Germinal center (tissue), 1 donor: ENCODE data around the gene HTT.

Experiments
- DNase-seq: peaks from one replicate; pipeline ENCODE4 v3.0.0; 2012; ENCODE audit warnings: mixed read lengths, low spot score

The HTT gene

GRCh38 chr4:3219761-3220475 is 145.4 kb downstream of the HTT start:
- no peak for DNase-seq

- no peak for DNase-seq
These were observed 146.1 kb downstream of the HTT start for GRCh38 chr4:3220476-3221183.

- DNase-seq = no peak
These were observed 146.7 kb downstream of the HTT start for GRCh38 chr4:3221184-3221494.

- DNase-seq = no peak
These were observed 147.5 kb downstream of the HTT start for GRCh38 chr4:3221996-3222395.

GRCh38 chr4:3223346-3223745 is 148.9 kb downstream of the HTT start:
- DNase-seq = no peak

- no peak for DNase-seq
These were observed 149.7 kb downstream of the HTT start for GRCh38 chr4:3223956-3224748.

- no peak for DNase-seq
These were observed 150.8 kb downstream of the HTT start for GRCh38 chr4:3225071-3225850.

GRCh38 chr4:3225936-3226335 is 151.5 kb downstream of the HTT start:
- DNase-seq = no peak

GRCh38 chr4:3226467-3226866 is 152.0 kb downstream of the HTT start:
- DNase-seq = no peak

- no peak for DNase-seq
These were observed 152.5 kb downstream of the HTT start for GRCh38 chr4:3226944-3227343.

- no peak for DNase-seq
These were observed 153.6 kb downstream of the HTT start for GRCh38 chr4:3227878-3228675.

GRCh38 chr4:3228881-3229280 is 154.4 kb downstream of the HTT start:
- no peak for DNase-seq

- DNase-seq = no peak
These were observed 154.8 kb downstream of the HTT start for GRCh38 chr4:3229328-3229727.

GRCh38 chr4:3229964-3230363 is 155.5 kb downstream of the HTT start:
- no peak for DNase-seq

GRCh38 chr4:3231471-3231870 is 157.0 kb downstream of the HTT start:
- DNase-seq = no peak

GRCh38 chr4:3232001-3232400 is 157.5 kb downstream of the HTT start:
- DNase-seq = no peak

- no peak for DNase-seq
These were observed 158.4 kb downstream of the HTT start for GRCh38 chr4:3232871-3233271.

- DNase-seq = no peak
These were observed 159.1 kb downstream of the HTT start for GRCh38 chr4:3233391-3234071.

GRCh38 chr4:3234171-3235029 is 159.9 kb downstream of the HTT start:
- DNase-seq = no peak

GRCh38 chr4:3235030-3235345 is 160.5 kb downstream of the HTT start:
- no peak for DNase-seq
